H9 (cell line): Measurements from ENCODE around the gene PCDHB10. TPM values are rescaled to one million over a fixed set of nuclear protein-coding genes. Genes with fewer than 3 reads are reported as not detected.
"Not testable (repeated sequence)": the region's sequence is repeated elsewhere in the genome, so short reads cannot be mapped to it uniquely, and the experiment has no call there.

ENCODE experiments used
- DNase-seq: peaks from one replicate; pipeline ENCODE4 v3.0.0-alpha.2; 2017
- H2AFZ ChIP-seq: one replicate; pipeline ENCODE4 v1.6.1; 2013; ENCODE audit warnings: mild to moderate bottlenecking, low read length, control low read depth, moderate library complexity
- H2AK5ac ChIP-seq: 2 replicates; pipeline ENCODE4 v1.6.1; 2013; ENCODE audit warnings: low read length, control low read depth, mixed read lengths; ENCODE audit not compliant: insufficient read length
- H2BK120ac ChIP-seq: one replicate; pipeline ENCODE4 v1.6.1; 2013; ENCODE audit warnings: low read depth, mild to moderate bottlenecking, low read length, control low read depth, inconsistent platforms; ENCODE audit not compliant: poor library complexity, severe bottlenecking
- H2BK12ac ChIP-seq: 2 replicates; pipeline ENCODE4 v1.6.1; 2013; ENCODE audit warnings: low read length, control low read depth, mixed read lengths, low read depth; ENCODE audit not compliant: insufficient read length
- H2BK15ac ChIP-seq: 2 replicates; pipeline ENCODE4 v1.6.1; 2013; ENCODE audit warnings: low read depth, low read length, control low read depth
- H2BK20ac ChIP-seq: one replicate; pipeline ENCODE4 v1.6.1; 2013; ENCODE audit warnings: low read depth, mild to moderate bottlenecking, low read length, control low read depth, inconsistent platforms; ENCODE audit not compliant: poor library complexity, severe bottlenecking
- H2BK5ac ChIP-seq: 2 replicates; pipeline ENCODE4 v1.6.1; 2013; ENCODE audit warnings: low read length, control low read depth, mixed read lengths; ENCODE audit not compliant: insufficient read length
- H3K14ac ChIP-seq: 2 replicates; pipeline ENCODE4 v1.6.1; 2013; ENCODE audit warnings: low read length, control low read depth; ENCODE audit not compliant: insufficient read depth
- H3K18ac ChIP-seq: 2 replicates; pipeline ENCODE4 v1.6.1; 2013; ENCODE audit warnings: low read depth, mild to moderate bottlenecking, mixed read lengths, low read length, control low read depth; ENCODE audit not compliant: insufficient read length
- H3K23ac ChIP-seq: 2 replicates; pipeline ENCODE4 v1.6.1; 2013; ENCODE audit warnings: low read length, control low read depth, mixed read lengths, low read depth; ENCODE audit not compliant: insufficient read length
- H3K23me2 ChIP-seq: 2 replicates; pipeline ENCODE4 v1.6.1; 2013; ENCODE audit warnings: low read depth, mild to moderate bottlenecking, mixed read lengths, low read length, control low read depth; ENCODE audit not compliant: insufficient read length, poor library complexity, severe bottlenecking
- H3K27ac ChIP-seq: 2 replicates; pipeline ENCODE4 v1.5.1; 2013; ENCODE audit warnings: low read length, control low read depth, mixed read lengths, low read depth; ENCODE audit not compliant: insufficient read length
- H3K27me3 ChIP-seq: 2 replicates; pipeline ENCODE4 v1.6.1; 2013; ENCODE audit warnings: low read length, control low read depth, inconsistent platforms; ENCODE audit not compliant: insufficient read depth
- H3K4ac ChIP-seq: 2 replicates; pipeline ENCODE4 v1.6.1; 2013; ENCODE audit warnings: low read depth, mild to moderate bottlenecking, control low read depth, inconsistent platforms, low read length, moderate library complexity
- H3K4me1 ChIP-seq: 2 replicates; pipeline ENCODE4 v1.6.1; 2013; ENCODE audit warnings: low read length, control low read depth, inconsistent platforms; ENCODE audit not compliant: insufficient read depth
- H3K4me2 ChIP-seq: 2 replicates; pipeline ENCODE4 v1.6.1; 2013; ENCODE audit warnings: low read length, control low read depth, mixed read lengths; ENCODE audit not compliant: insufficient read length, insufficient read depth
- H3K56ac ChIP-seq: 2 replicates; pipeline ENCODE4 v1.6.1; 2013; ENCODE audit warnings: low read depth, mild to moderate bottlenecking, mixed read lengths, low read length, control low read depth; ENCODE audit not compliant: insufficient read length
- H3K79me1 ChIP-seq: 2 replicates; pipeline ENCODE4 v1.6.1; 2013; ENCODE audit warnings: low read depth, mild to moderate bottlenecking, moderate library complexity, low read length, control low read depth, inconsistent platforms; ENCODE audit not compliant: insufficient read depth, poor library complexity, severe bottlenecking
- H3K79me2 ChIP-seq: 2 replicates; pipeline ENCODE4 v1.6.1; 2013; ENCODE audit warnings: low read length, control low read depth, inconsistent platforms; ENCODE audit not compliant: insufficient read depth
- H3K9ac ChIP-seq: 2 replicates; pipeline ENCODE4 v1.6.1; 2013; ENCODE audit warnings: low read length, control low read depth, mixed read lengths; ENCODE audit not compliant: insufficient read length; ENCODE audit errors: extremely low read depth
- H3K9me3 ChIP-seq: one replicate; pipeline ENCODE4 v1.6.1; 2013; ENCODE audit warnings: low read depth, low read length, inconsistent platforms; ENCODE audit not compliant: control insufficient read depth
- H3T11ph ChIP-seq: one replicate; pipeline ENCODE4 v1.6.1; 2013; ENCODE audit warnings: mild to moderate bottlenecking, low read length, control low read depth, inconsistent platforms
- H4K20me1 ChIP-seq: one replicate; pipeline ENCODE4 v1.6.1; 2013; ENCODE audit not compliant: control insufficient read depth, insufficient read length, insufficient read depth
- H4K5ac ChIP-seq: 2 replicates; pipeline ENCODE4 v1.6.1; 2013; ENCODE audit warnings: low read depth, mild to moderate bottlenecking, mixed read lengths, low read length, control low read depth; ENCODE audit not compliant: insufficient read length
- H4K8ac ChIP-seq: replicated peaks from 2 replicates; pipeline ENCODE4 v1.6.1; 2013; ENCODE audit warnings: low read length, control low read depth, mixed read lengths, low read depth; ENCODE audit not compliant: insufficient read length
- H4K91ac ChIP-seq: 2 replicates; pipeline ENCODE4 v1.6.1; 2013; ENCODE audit warnings: low read depth, mild to moderate bottlenecking, moderate library complexity, mixed read lengths, low read length, control low read depth; ENCODE audit not compliant: insufficient read length
- H3K27ac Mint-ChIP-seq, 3 experiments: 2 replicates in 2 of 3; 3 replicates in 1 of 3; pipeline ENCODE4 v1.8.0; 2020 to 2021; ENCODE audit warnings: mixed read lengths in 3 of 3, mild to moderate bottlenecking in 1 of 3, moderate library complexity in 1 of 3
- H3K27me3 Mint-ChIP-seq: 2 replicates; pipeline ENCODE4 v1.8.0; 2021; ENCODE audit warnings: low read depth, mild to moderate bottlenecking, moderate library complexity, mixed read lengths
- H3K36me3 Mint-ChIP-seq, 3 experiments: 2 replicates in 2 of 3; 3 replicates in 1 of 3; pipeline ENCODE4 v1.8.0; 2020 to 2021; ENCODE audit warnings: low read depth in 3 of 3, mixed read lengths in 3 of 3; ENCODE audit not compliant: insufficient read depth in 1 of 3
- H3K4me1 Mint-ChIP-seq, 2 experiments: 2 replicates each; pipeline ENCODE4 v1.8.0; 2020; ENCODE audit warnings: mixed read lengths in 2 of 2
- H3K4me3 Mint-ChIP-seq, 2 experiments: 2 replicates in 1 of 2; 3 replicates in 1 of 2; pipeline ENCODE4 v1.8.0; 2020 to 2021; ENCODE audit warnings: mild to moderate bottlenecking in 2 of 2, mixed read lengths in 2 of 2, moderate library complexity in 1 of 2
- H3K9me3 Mint-ChIP-seq, 2 experiments: 2 replicates in 1 of 2; 3 replicates in 1 of 2; pipeline ENCODE4 v1.8.0; 2020; ENCODE audit warnings: mild to moderate bottlenecking in 2 of 2, mixed read lengths in 2 of 2, moderate library complexity in 1 of 2
- WGBS: extraction: QIAGEN DNeasy Blood & Tissue Kit; methylation state at CpG from one replicate; pipeline ENCODE4 v1.1.7; 2013; ENCODE audit warnings: missing lambda C conversion rate, low lambda C conversion rate, mixed read lengths; ENCODE audit not compliant: insufficient read length; ENCODE audit errors: extremely low coverage; 5-methylcytosine and 5-hydroxymethylcytosine counted together
- total RNA-seq: library from RNA; stranded (reverse); gene quantifications from 2 replicates; pipeline ENCODE4 v1.2.1, GENCODE V29; 2021
- TF ChIP-seq, protein P1 (sequence below): fragments of 200-600 bp; sonication (generic); conservative IDR thresholded peaks from 3 replicates; pipeline ENCODE4 v1.8.0; 2021; ENCODE audit warnings: antibody characterized with exemption, mild to moderate bottlenecking

Gene PCDHB10
- total RNA-seq, 1 experiment from 2014 or later: 1.6 TPM

GRCh38 chr5:141177577-141178191, 14.5 kb upstream of the PCDHB10 start, which contains the start of gene PCDHB8:
PCDHB8 (plus strand) TSS chr5:141177790; CDS start chr5:141178035, 245 bp downstream.
- DNase-seq: not testable (repeated sequence)

DNA sequence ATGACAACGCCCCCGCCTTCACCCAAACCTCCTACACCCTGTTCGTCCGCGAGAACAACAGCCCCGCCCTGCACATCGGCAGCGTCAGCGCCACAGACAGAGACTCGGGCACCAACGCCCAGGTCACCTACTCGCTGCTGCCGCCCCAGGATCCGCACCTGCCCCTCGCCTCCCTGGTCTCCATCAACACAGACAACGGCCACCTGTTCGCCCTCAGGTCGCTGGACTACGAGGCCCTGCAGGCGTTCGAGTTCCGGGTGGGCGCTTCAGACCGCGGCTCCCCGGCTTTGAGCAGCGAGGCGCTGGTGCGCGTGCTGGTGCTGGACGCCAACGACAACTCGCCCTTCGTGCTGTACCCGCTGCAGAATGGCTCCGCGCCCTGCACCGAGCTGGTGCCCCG, 12.8 kb upstream of the PCDHB10 start:
- H3K27ac ChIP-seq, H2BK5ac ChIP-seq, DNase-seq, H3K4me1 ChIP-seq, H3T11ph ChIP-seq, H4K5ac ChIP-seq, H3K23me2 ChIP-seq, H2AFZ ChIP-seq, H3K9ac ChIP-seq, H3K23ac ChIP-seq, H2BK12ac ChIP-seq, H3K79me2 ChIP-seq, H3K79me1 ChIP-seq, H2BK120ac ChIP-seq, H3K56ac ChIP-seq, H3K4me2 ChIP-seq, H2BK15ac ChIP-seq, H3K4ac ChIP-seq, H4K8ac ChIP-seq, H3K4me1 Mint-ChIP-seq, H4K20me1 ChIP-seq, H3K18ac ChIP-seq, H3K27me3 ChIP-seq, H3K27ac Mint-ChIP-seq, H2BK20ac ChIP-seq, H3K14ac ChIP-seq, H2AK5ac ChIP-seq, H4K91ac ChIP-seq, H3K27me3 Mint-ChIP-seq, H3K4me3 Mint-ChIP-seq, H3K9me3 ChIP-seq: not testable (repeated sequence)
- WGBS: no CpG with 5 or more reads among the region's 39 CpGs
- Mint-ChIP-seq H3K36me3 (peaks cover 4 to 19% (median 9%) of the 10 kb centered on the region in 3 experiments), H3K9me3 (peaks cover 15 to 23% of the 10 kb centered on the region in 2 experiments)

More at GRCh38 chr5:141177577-141178191, 14.5 kb upstream of the PCDHB10 start, which contains the start of gene PCDHB8:
- not testable (repeated sequence) for H4K20me1 ChIP-seq, H3K4me1 ChIP-seq, H2BK120ac ChIP-seq, H2AK5ac ChIP-seq, H3K23ac ChIP-seq, H4K5ac ChIP-seq, H3K79me2 ChIP-seq, H4K8ac ChIP-seq, H3K79me1 ChIP-seq, H2BK12ac ChIP-seq, H4K91ac ChIP-seq, H3K27ac Mint-ChIP-seq, H3K4me1 Mint-ChIP-seq, H3K9ac ChIP-seq, H3K18ac ChIP-seq, H3K4me2 ChIP-seq, H2BK15ac ChIP-seq, H3K27me3 Mint-ChIP-seq, H2AFZ ChIP-seq, H3K4me3 Mint-ChIP-seq, H2BK5ac ChIP-seq, H3T11ph ChIP-seq, H3K14ac ChIP-seq, H3K4ac ChIP-seq, H2BK20ac ChIP-seq, H3K27ac ChIP-seq, H3K27me3 ChIP-seq, H3K9me3 ChIP-seq, H3K56ac ChIP-seq, H3K23me2 ChIP-seq
- Mint-ChIP-seq H3K9me3 (peaks cover 20 to 28% of the 10 kb centered on the region in 2 experiments), H3K36me3 (peaks cover 4 to 21% (median 10%) of the 10 kb centered on the region in 3 experiments; a peak in 5 of 7 replicates)
- TF ChIP-seq, protein P1, sequence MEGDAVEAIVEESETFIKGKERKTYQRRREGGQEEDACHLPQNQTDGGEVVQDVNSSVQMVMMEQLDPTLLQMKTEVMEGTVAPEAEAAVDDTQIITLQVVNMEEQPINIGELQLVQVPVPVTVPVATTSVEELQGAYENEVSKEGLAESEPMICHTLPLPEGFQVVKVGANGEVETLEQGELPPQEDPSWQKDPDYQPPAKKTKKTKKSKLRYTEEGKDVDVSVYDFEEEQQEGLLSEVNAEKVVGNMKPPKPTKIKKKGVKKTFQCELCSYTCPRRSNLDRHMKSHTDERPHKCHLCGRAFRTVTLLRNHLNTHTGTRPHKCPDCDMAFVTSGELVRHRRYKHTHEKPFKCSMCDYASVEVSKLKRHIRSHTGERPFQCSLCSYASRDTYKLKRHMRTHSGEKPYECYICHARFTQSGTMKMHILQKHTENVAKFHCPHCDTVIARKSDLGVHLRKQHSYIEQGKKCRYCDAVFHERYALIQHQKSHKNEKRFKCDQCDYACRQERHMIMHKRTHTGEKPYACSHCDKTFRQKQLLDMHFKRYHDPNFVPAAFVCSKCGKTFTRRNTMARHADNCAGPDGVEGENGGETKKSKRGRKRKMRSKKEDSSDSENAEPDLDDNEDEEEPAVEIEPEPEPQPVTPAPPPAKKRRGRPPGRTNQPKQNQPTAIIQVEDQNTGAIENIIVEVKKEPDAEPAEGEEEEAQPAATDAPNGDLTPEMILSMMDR: peak; percentile 43; the same call in 2 of the 3 replicates
- WGBS: no CpG with 5 or more reads among the region's 18 CpGs
